T47D (cell line): ENCODE results near the gene MSANTD7.
"Not testable (repeated sequence)": the region's sequence is repeated elsewhere in the genome, so short reads cannot be mapped to it uniquely, and the experiment has no call there.

Source experiments
- DNase-seq, 2 experiments: peaks; one replicate each; pipeline versions ENCODE4 v3.0.0 to v3.0.0-alpha.2; 2011 to 2012; ENCODE audit warnings: low read depth in 1 of 2, low spot score in 1 of 2
- JUND ChIP-seq: IDR thresholded peaks from 2 replicates; pipeline ENCODE4 v1.6.1; 2012; ENCODE audit warnings: low read depth
- in situ Hi-C: cut with HindIII; loops from 2 replicates; pipeline ENCODE4 v1.10.0; 2016; ENCODE audit warnings: low sequenced_read_pairs, low pct_unique_long_range_greater_than_20kb

The MSANTD7 gene

DNA sequence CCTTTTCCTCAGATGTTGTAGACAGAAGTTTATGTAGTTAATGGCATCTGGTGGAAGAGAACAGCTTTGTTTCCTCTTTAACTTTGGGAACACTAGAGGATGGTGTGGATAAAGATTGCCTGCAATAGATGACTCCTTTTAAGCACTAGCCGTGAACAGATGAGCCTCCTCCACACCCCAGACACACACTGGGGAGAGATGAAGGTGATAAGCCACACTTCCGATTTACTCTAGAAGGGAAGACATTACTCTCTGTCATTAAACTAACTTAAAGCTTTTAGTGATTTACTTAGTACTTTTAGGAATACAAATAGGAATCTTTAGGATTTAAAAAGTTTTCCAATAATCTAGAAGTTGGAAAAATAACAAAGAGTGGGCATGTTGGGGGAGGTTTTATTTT, 6.8 kb downstream of the MSANTD7 start:
- TF ChIP-seq JUND: no peak
- in situ Hi-C loops: no loop called here
- no peak for DNase-seq

DNA sequence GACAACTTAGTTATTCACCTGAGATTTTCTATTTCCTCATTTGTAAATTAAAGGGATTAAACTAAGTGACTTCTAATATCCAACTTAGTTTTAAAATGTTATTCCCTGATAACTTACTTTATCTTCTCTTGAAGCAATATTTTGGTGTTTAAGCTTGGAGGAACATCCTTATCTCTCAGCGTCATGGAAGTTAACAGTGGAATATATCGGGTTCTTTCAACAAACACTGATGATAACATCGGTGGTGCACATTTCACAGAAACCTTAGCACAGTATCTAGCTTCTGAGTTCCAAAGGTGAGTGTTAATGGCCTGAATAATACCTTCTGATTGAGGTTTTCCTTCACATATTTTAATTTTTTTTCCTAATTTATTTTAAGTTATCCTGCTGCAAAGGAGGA, 14.1 kb downstream of the MSANTD7 start:
- no peak for DNase-seq
- TF ChIP-seq JUND: no peak
- in situ Hi-C loops: no loop called here

DNA sequence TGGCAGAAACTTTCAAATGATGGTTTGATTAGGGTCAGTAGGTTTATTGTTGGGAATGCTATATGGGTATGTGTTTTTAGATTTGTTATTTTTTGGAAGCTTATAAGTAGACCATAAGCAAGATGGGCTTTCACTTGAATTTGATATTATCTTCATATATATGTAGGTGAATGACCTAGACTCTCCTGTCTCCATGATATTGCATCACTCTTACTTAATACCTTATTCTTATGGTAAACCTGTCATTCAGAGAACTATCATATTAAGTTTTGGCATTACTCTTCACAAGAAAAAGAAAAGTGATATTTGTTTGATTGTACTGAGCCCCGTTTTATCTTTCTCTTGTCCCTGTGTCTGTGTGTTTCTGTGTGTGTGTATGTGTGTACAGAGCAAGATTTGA, 17.3 kb downstream of the MSANTD7 start:
- in situ Hi-C loops: no loop called here
- TF ChIP-seq JUND: no peak
- no peak for DNase-seq

DNA sequence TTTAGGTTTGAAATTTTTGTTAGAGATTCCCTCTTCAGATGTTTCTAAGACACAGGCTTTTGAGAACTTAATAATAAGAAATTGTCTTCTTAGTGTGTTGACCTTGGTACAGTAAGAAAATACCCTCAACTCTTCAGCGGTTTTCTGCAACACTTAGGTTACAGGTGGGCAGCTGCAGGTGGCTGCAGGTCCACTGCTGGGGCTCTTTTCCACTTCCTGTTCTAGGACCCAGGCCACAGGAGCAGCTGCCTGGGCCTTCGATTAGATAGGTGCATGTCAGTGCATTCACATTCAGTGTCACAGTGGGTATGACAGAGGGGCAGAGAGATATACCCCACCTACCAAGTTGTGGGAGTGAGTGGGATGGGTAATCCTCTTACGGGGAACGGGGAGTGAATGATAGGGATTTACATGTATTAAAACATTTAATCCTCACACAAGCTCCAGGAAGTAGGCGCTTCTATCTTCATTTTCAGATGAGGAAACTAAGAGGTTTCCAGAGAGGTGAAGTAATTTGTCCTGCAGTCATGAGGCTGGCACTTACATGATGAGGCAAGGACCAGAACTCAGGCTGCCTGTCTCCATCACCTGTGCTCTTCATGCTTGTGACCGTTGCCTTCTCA, 20.3 kb downstream of the MSANTD7 start:
- no peak for TF ChIP-seq JUND
- no peak for DNase-seq
- in situ Hi-C loops: no loop called here

DNA sequence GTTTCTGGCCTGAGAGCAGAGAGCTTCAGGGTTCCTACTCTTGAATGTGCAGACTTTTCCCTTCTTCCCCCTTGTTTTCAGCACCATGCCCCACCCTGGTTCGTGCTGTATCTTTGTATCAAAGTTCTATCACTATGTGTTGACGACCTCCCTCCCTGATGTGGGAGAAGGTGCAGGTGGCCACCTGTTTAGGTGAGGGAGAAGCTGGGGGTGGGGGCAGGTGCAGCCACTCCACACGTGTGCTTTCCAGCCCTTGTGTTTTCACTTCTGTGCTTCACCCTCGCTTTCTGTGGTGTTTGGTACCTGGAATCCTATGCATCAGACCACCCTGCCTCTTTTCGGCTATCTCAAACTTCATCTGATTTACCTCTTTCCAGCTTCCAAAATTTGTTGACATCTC, 20.9 kb downstream of the MSANTD7 start:
- in situ Hi-C loops: no loop called here
- no peak for DNase-seq
- no peak for TF ChIP-seq JUND

DNA sequence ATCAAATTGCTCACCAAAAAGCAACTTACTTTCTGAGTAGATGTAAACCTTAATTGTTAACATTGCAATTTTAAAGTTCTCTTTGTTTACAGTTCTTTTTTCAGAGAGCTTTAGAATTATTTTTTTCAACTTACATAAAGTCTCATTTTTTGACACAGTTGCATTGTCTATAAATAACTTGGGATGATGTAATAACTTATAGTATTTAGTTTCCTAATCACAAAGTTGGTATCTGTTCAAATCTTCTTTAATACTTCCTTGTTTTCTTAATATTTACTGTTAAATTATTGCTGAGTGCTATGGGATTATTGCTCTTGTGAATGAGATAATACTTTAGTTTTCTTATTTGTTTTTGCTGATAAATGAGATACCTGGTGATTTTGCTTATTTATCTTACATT, 21.7 kb downstream of the MSANTD7 start:
- no peak for TF ChIP-seq JUND
- in situ Hi-C loops: no loop called here
- no peak for DNase-seq

- DNase-seq: no peak
- no peak for TF ChIP-seq JUND
- in situ Hi-C loops: no loop called here
These were observed 22.7 kb downstream of the MSANTD7 start for GRCh38 chr10:14860791-14861190.

GRCh38 chr10:14864466-14864865, 26.4 kb downstream of the MSANTD7 start:
- in situ Hi-C loops, DNase-seq: not testable (repeated sequence)

- in situ Hi-C loops, DNase-seq: not testable (repeated sequence)
These were observed 26.8 kb downstream of the MSANTD7 start for GRCh38 chr10:14864871-14865270.

GRCh38 chr10:14873090-14873760, 35.1 kb downstream of the MSANTD7 start:
- no peak for DNase-seq
- in situ Hi-C loops: no loop called here
- TF ChIP-seq JUND: no peak

DNA sequence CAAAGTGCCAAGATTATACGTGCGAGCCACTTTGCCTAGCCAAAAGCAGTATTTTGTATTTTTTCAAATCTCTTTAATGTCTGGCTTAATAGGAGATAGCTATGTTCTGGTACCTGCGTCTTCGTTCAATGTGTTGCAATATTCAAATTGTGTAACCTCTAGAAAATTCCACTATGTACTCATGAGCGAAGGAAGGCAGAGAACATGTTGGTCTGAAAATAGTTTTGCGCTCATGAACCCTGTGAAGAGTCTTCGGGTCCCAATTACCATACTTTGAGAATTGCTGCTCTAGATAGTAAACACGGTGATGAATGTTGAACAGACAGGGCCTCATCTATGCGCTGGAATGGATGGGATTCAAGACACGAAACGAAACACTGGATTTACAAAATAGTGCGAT, 37.8 kb downstream of the MSANTD7 start:
- in situ Hi-C loops: no loop called here
- TF ChIP-seq JUND: no peak
- DNase-seq: no peak

GRCh38 chr10:14876764-14877163, 38.7 kb downstream of the MSANTD7 start:
- TF ChIP-seq JUND: no peak
- no peak for DNase-seq
- in situ Hi-C loops: no loop called here

- DNase-seq: peak; percentile 98 to 100
- in situ Hi-C loops: no loop called here
- no peak for TF ChIP-seq JUND
These were observed 40.4 kb downstream of the MSANTD7 start, which contains the start of gene SUV39H2 for GRCh38 chr10:14878266-14879123. Gene SUV39H2 (plus strand): TSS chr10:14878866. CDS start chr10:14878889, 23 bp downstream.
